Stomach (tissue), 4 donors: ENCODE data around the gene USB1.

Source experiments
- EP300 ChIP-seq: sonication (generic); formaldehyde crosslinking; IDR thresholded peaks from one replicate; pipeline ENCODE4 v1.6.1; 2017; ENCODE audit warnings: antibody characterized with exemption
- POLR2A ChIP-seq, 4 donors: fragments of 450-650 bp; IDR thresholded peaks; one replicate each; pipeline ENCODE4 v1.6.1; 2016; ENCODE audit warnings: antibody characterized with exemption in 4 of 4, control low read depth in 2 of 4, mild to moderate bottlenecking in 1 of 4, moderate library complexity in 1 of 4
- TF ChIP-seq, protein P1 (sequence below), 7 experiments: fragments of 450-650 bp in 4 of 7; fragments of 200-600 bp in 3 of 7; sonication (generic) in 3 of 7; IDR thresholded peaks; one replicate each; pipeline ENCODE4 v1.5.1; 2016 to 2019; ENCODE audit warnings: antibody characterized with exemption in 7 of 7, control low read depth in 2 of 7, mild to moderate bottlenecking in 1 of 7

DNA sequence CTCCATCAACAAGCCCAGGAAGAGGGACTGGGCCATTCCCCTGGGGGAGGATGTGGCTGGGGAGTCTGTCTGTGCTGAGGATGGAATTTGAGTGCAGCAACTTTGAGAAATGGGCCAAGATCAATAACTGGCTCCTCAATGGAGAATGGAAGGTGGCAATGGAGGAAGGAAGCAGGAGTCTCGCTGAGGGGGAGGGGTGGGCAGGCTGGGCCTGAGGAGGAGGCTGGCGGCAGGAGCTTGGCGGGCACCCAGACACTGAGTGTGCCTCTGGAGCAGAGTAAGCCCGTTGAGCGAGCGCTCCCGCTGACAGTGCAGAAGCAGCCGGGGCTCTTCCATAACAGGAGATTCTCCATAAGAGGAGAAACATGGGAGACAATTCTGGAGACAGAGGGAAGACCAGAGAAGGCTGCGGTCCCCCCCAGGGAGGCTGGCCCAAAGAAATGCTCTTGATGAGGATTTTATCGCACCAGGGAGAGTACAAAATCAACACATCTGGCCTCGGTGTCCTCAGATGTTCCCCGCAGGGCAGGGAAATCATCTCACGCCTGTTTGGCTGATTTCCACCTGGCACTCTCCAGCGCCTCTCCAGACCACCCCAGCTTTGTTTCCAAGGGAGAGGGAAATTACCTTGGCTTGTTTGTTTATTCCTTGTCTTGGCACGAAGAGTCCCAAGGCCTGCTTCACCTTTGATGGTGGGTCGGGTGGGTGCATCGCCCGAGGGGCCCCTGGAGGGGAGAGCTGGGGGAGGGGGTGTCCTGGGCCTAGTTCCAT is 21.6 kb downstream of the USB1 start:
- TF ChIP-seq, protein P1, sequence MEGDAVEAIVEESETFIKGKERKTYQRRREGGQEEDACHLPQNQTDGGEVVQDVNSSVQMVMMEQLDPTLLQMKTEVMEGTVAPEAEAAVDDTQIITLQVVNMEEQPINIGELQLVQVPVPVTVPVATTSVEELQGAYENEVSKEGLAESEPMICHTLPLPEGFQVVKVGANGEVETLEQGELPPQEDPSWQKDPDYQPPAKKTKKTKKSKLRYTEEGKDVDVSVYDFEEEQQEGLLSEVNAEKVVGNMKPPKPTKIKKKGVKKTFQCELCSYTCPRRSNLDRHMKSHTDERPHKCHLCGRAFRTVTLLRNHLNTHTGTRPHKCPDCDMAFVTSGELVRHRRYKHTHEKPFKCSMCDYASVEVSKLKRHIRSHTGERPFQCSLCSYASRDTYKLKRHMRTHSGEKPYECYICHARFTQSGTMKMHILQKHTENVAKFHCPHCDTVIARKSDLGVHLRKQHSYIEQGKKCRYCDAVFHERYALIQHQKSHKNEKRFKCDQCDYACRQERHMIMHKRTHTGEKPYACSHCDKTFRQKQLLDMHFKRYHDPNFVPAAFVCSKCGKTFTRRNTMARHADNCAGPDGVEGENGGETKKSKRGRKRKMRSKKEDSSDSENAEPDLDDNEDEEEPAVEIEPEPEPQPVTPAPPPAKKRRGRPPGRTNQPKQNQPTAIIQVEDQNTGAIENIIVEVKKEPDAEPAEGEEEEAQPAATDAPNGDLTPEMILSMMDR (IDR thresholded peaks at IDR 0.05): no peak
- TF ChIP-seq EP300: no peak
- TF ChIP-seq POLR2A (IDR thresholded peaks at IDR 0.05): no peak
